Urinary bladder (tissue), 4 donors: ENCODE data around the gene ZBTB37. TPM values are rescaled to one million over a fixed set of nuclear protein-coding genes. Genes with fewer than 3 reads are reported as not detected.
"Not testable (repeated sequence)": the region's sequence is repeated elsewhere in the genome, so short reads cannot be mapped to it uniquely, and the experiment has no call there.

Experiments
- DNase-seq: peaks from one replicate; pipeline ENCODE4 v3.0.0-alpha.2; 2015; ENCODE audit errors: extremely low spot score
- H3K27ac ChIP-seq: one replicate; pipeline ENCODE4 v1.5.1; 2013; ENCODE audit warnings: low read depth, mild to moderate bottlenecking, moderate library complexity
- H3K36me3 ChIP-seq: one replicate; pipeline ENCODE4 v1.6.1; 2013; ENCODE audit warnings: mild to moderate bottlenecking, moderate library complexity; ENCODE audit not compliant: insufficient read depth
- H3K4me1 ChIP-seq: one replicate; pipeline ENCODE4 v1.6.1; 2013; ENCODE audit warnings: mild to moderate bottlenecking, moderate library complexity; ENCODE audit not compliant: insufficient read depth
- H3K4me3 ChIP-seq: one replicate; pipeline ENCODE4 v1.5.1; 2013; ENCODE audit warnings: low read depth, low read length
- WGBS: extraction: QIAGEN DNeasy Blood & Tissue Kit; methylation state at CpG from one replicate; pipeline ENCODE4 v1.1.7; 2013; 5-methylcytosine and 5-hydroxymethylcytosine counted together
- polyA plus RNA-seq: library from polyadenylated mRNA; stranded (reverse); fragments of 200-250 nt; gene quantifications from one replicate; pipeline ENCODE4 v1.2.3, GENCODE V29; 2013
- total RNA-seq: library from RNA; depleted of rRNA; stranded (reverse); fragments of >200 nt; gene quantifications from one replicate; pipeline ENCODE4 v1.2.3, GENCODE V29; 2014
- donor health status: healthy with polysubstance abuse.
- donor health status: healthy.

Gene ZBTB37
- total and polyA plus RNA-seq, 2 donors: 1.3 to 32.8 TPM

- no peaks in the 10 kb centered on the region for H3K36me3 ChIP-seq
- H3K4me1 ChIP-seq: no peaks in the 10 kb centered on the region
- H3K27ac ChIP-seq: no peak overlapping the region
- no peak for DNase-seq
- WGBS: 80% methylated on average over 5 of the region's 5 CpGs
- no peak overlapping the region for H3K4me3 ChIP-seq
Measured at GRCh38 chr1:173871091-173871490, 2.9 kb downstream of the ZBTB37 start.

GRCh38 chr1:173871500-173871899 is 3.3 kb downstream of the ZBTB37 start:
- no peak overlapping the region for H3K27ac ChIP-seq
- no peaks in the 10 kb centered on the region for H3K4me1 ChIP-seq
- H3K4me3 ChIP-seq: no peak overlapping the region
- DNase-seq: no peak
- 87% methylated on average over 2 of the region's 2 CpGs for WGBS
- H3K36me3 ChIP-seq: no peaks in the 10 kb centered on the region

- H3K4me1 ChIP-seq: no peaks in the 10 kb centered on the region
- WGBS: 83% methylated on average over 5 of the region's 5 CpGs
- no peak for DNase-seq
- H3K27ac ChIP-seq: no peak overlapping the region
- H3K36me3 ChIP-seq: peaks cover 3% of the 10 kb centered on the region
- H3K4me3 ChIP-seq: no peak overlapping the region
Measured at GRCh38 chr1:173876732-173877131, 8.6 kb downstream of the ZBTB37 start.

GRCh38 chr1:173878251-173878650 is 10.1 kb downstream of the ZBTB37 start:
- H3K36me3 ChIP-seq: peaks cover 3% of the 10 kb centered on the region

GRCh38 chr1:173881117-173881516 is 12.9 kb downstream of the ZBTB37 start:
- not testable (repeated sequence) for H3K36me3 ChIP-seq, H3K27ac ChIP-seq
- 84% methylated on average over 4 of the region's 4 CpGs for WGBS

More at GRCh38 chr1:173878251-173878650, 10.1 kb downstream of the ZBTB37 start:
- Histone ChIP-seq H3K27ac (no peak overlapping the region), H3K4me1 (no peaks in the 10 kb centered on the region), H3K4me3 (no peak overlapping the region)
- DNase-seq: no peak

GRCh38 chr1:173884701-173885100 is 16.5 kb downstream of the ZBTB37 start:
- DNase-seq: no peak
- H3K4me3 ChIP-seq: no peak overlapping the region
- H3K27ac ChIP-seq: no peak overlapping the region
- H3K36me3 ChIP-seq: no peaks in the 10 kb centered on the region
- H3K4me1 ChIP-seq: no peaks in the 10 kb centered on the region
- 95% methylated on average over 5 of the region's 5 CpGs for WGBS

More at GRCh38 chr1:173881117-173881516, 12.9 kb downstream of the ZBTB37 start:
- H3K4me1 ChIP-seq, H3K4me3 ChIP-seq, DNase-seq: not testable (repeated sequence)

GRCh38 chr1:173886746-173887611 is 18.8 kb downstream of the ZBTB37 start:
- Histone ChIP-seq H3K4me1 (no peaks in the 10 kb centered on the region), H3K4me3 (no peak overlapping the region), H3K27ac (no peak overlapping the region), H3K36me3 (no peaks in the 10 kb centered on the region)
- 84% methylated on average over 4 of the region's 4 CpGs for WGBS
- no peak for DNase-seq

GRCh38 chr1:173887627-173888026 is 19.4 kb downstream of the ZBTB37 start:
- no peaks in the 10 kb centered on the region for H3K36me3 ChIP-seq
- 98% methylated on average over 2 of the region's 2 CpGs for WGBS
- H3K4me1 ChIP-seq: no peaks in the 10 kb centered on the region
- H3K4me3 ChIP-seq: no peak overlapping the region
- H3K27ac ChIP-seq: no peak overlapping the region
- DNase-seq: no peak

- H3K4me3 ChIP-seq: no peak overlapping the region
- no peak for DNase-seq
- H3K27ac ChIP-seq: no peak overlapping the region
- H3K4me1 ChIP-seq: no peaks in the 10 kb centered on the region
- H3K36me3 ChIP-seq: no peaks in the 10 kb centered on the region
Measured at GRCh38 chr1:173888749-173889148, 20.6 kb downstream of the ZBTB37 start.

GRCh38 chr1:173889885-173890284 is 21.7 kb downstream of the ZBTB37 start:
- H3K4me1 ChIP-seq: no peaks in the 10 kb centered on the region
- no peak for DNase-seq
- H3K4me3 ChIP-seq: no peak overlapping the region
- 97% methylated on average over 2 of the region's 2 CpGs for WGBS
- H3K27ac ChIP-seq: no peak overlapping the region
- H3K36me3 ChIP-seq: no peaks in the 10 kb centered on the region

- H3K4me1 ChIP-seq: no peaks in the 10 kb centered on the region
- 86% methylated on average over 1 of the region's 1 CpG for WGBS
- DNase-seq: no peak
Measured at GRCh38 chr1:173893611-173894010, 25.4 kb downstream of the ZBTB37 start.

GRCh38 chr1:173894189-173894588 is 26.0 kb downstream of the ZBTB37 start:
- Histone ChIP-seq H3K4me1 (no peaks in the 10 kb centered on the region), H3K27ac (no peak overlapping the region), H3K36me3 (no peaks in the 10 kb centered on the region), H3K4me3 (no peak overlapping the region)
- 69% methylated on average over 3 of the region's 3 CpGs for WGBS
- no peak for DNase-seq

More at GRCh38 chr1:173893611-173894010, 25.4 kb downstream of the ZBTB37 start:
- H3K27ac ChIP-seq: no peak overlapping the region
- no peak overlapping the region for H3K4me3 ChIP-seq
- H3K36me3 ChIP-seq: no peaks in the 10 kb centered on the region

- H3K4me3 ChIP-seq: no peak overlapping the region
- DNase-seq: no peak
- H3K36me3 ChIP-seq: no peaks in the 10 kb centered on the region
- H3K4me1 ChIP-seq: no peaks in the 10 kb centered on the region
- no peak overlapping the region for H3K27ac ChIP-seq
- 81% methylated on average over 2 of the region's 2 CpGs for WGBS
Measured at GRCh38 chr1:173900427-173900826, 32.2 kb downstream of the ZBTB37 start.

- WGBS: 47% methylated on average over 3 of the region's 3 CpGs
- DNase-seq: no peak
- Histone ChIP-seq H3K4me3 (no peak overlapping the region), H3K36me3 (no peaks in the 10 kb centered on the region), H3K27ac (no peak overlapping the region), H3K4me1 (no peaks in the 10 kb centered on the region)
Measured at GRCh38 chr1:173900992-173901391, 32.8 kb downstream of the ZBTB37 start.
